KMS-11 (cell line): ENCODE results near the gene OTOL1.
"Not testable (repeated sequence)": the region's sequence is repeated elsewhere in the genome, so short reads cannot be mapped to it uniquely, and the experiment has no call there.

Experiments
- H2AFZ ChIP-seq: fragments of 200-600 bp; sonication (generic); 2 replicates; pipeline ENCODE4 v1.6.1; 2016; ENCODE audit warnings: antibody characterized with exemption, mixed run types, low read depth
- H3K27ac ChIP-seq: fragments of 200-600 bp; sonication (generic); 2 replicates; pipeline ENCODE4 v1.6.1; 2016; ENCODE audit warnings: mild to moderate bottlenecking, mixed run types
- H3K27me3 ChIP-seq: fragments of 200-600 bp; sonication (generic); 2 replicates; pipeline ENCODE4 v1.6.1; 2017; ENCODE audit warnings: mild to moderate bottlenecking, low read depth, mixed run types, moderate library complexity; ENCODE audit not compliant: insufficient read depth
- H3K36me3 ChIP-seq: fragments of 200-600 bp; sonication (generic); 2 replicates; pipeline ENCODE4 v1.6.1; 2017; ENCODE audit warnings: mild to moderate bottlenecking, mixed run types; ENCODE audit not compliant: insufficient read depth
- H3K4me1 ChIP-seq: fragments of 200-600 bp; sonication (generic); 2 replicates; pipeline ENCODE4 v1.6.1; 2016; ENCODE audit warnings: mild to moderate bottlenecking, low read depth, mixed run types; ENCODE audit not compliant: poor library complexity, severe bottlenecking
- H3K4me2 ChIP-seq: fragments of 200-600 bp; sonication (generic); 2 replicates; pipeline ENCODE4 v1.7.0; 2016; ENCODE audit warnings: mild to moderate bottlenecking, mixed run types
- H3K4me3 ChIP-seq: fragments of 200-600 bp; sonication (generic); IDR thresholded peaks from 2 replicates; pipeline ENCODE4 v1.6.1; 2017; ENCODE audit warnings: low read depth, low read length, mixed read lengths; ENCODE audit not compliant: insufficient read depth
- H3K79me2 ChIP-seq: fragments of 200-600 bp; sonication (generic); 2 replicates; pipeline ENCODE4 v1.6.1; 2016; ENCODE audit warnings: low read depth, mixed run types; ENCODE audit not compliant: insufficient read depth
- H3K9ac ChIP-seq: fragments of 200-600 bp; sonication (generic); 2 replicates; pipeline ENCODE4 v1.6.1; 2016; ENCODE audit warnings: mild to moderate bottlenecking, mixed run types
- H4K20me1 ChIP-seq: fragments of 200-600 bp; sonication (generic); 2 replicates; pipeline ENCODE4 v1.6.1; 2016; ENCODE audit warnings: mild to moderate bottlenecking, mixed run types; ENCODE audit not compliant: insufficient read depth
- TF ChIP-seq, protein P1 (sequence below): fragments of 200-600 bp; sonication (generic); conservative IDR thresholded peaks from 2 replicates; pipeline ENCODE4 v1.6.1; 2017; ENCODE audit warnings: low read depth, mild to moderate bottlenecking, antibody characterized with exemption, low read length, moderate library complexity, mixed read lengths

The OTOL1 gene

DNA sequence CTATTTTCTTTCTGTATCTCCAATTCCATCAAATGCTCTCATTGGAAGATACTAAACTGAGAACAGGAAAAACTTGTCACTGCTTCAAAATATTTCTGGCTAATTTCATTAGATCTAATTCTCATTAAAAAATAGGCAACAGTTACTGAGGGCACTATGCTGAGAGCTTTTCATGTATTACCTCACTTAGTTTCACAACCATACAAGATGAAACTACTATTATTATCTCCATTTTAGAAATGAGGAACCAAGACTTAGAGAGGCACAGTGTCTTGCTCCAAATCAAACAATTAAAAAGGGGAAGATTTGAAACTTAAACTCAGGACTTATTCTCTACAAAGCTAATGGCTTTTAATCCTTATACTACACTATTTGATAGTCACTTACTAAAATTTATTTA lies 7.2 kb upstream of the OTOL1 start:
- no peaks in the 10 kb centered on the region for H4K20me1 ChIP-seq
- no peaks in the 10 kb centered on the region for H3K79me2 ChIP-seq
- no peak overlapping the region for H3K4me2 ChIP-seq
- H3K27ac ChIP-seq = no peak overlapping the region
- TF ChIP-seq, protein P1, sequence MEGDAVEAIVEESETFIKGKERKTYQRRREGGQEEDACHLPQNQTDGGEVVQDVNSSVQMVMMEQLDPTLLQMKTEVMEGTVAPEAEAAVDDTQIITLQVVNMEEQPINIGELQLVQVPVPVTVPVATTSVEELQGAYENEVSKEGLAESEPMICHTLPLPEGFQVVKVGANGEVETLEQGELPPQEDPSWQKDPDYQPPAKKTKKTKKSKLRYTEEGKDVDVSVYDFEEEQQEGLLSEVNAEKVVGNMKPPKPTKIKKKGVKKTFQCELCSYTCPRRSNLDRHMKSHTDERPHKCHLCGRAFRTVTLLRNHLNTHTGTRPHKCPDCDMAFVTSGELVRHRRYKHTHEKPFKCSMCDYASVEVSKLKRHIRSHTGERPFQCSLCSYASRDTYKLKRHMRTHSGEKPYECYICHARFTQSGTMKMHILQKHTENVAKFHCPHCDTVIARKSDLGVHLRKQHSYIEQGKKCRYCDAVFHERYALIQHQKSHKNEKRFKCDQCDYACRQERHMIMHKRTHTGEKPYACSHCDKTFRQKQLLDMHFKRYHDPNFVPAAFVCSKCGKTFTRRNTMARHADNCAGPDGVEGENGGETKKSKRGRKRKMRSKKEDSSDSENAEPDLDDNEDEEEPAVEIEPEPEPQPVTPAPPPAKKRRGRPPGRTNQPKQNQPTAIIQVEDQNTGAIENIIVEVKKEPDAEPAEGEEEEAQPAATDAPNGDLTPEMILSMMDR = no peak
- no peaks in the 10 kb centered on the region for H3K4me1 ChIP-seq
- no peak overlapping the region for H3K4me3 ChIP-seq
- no peaks in the 10 kb centered on the region for H3K27me3 ChIP-seq
- no peak overlapping the region for H3K9ac ChIP-seq
- H2AFZ ChIP-seq = no peak overlapping the region
- no peaks in the 10 kb centered on the region for H3K36me3 ChIP-seq

DNA sequence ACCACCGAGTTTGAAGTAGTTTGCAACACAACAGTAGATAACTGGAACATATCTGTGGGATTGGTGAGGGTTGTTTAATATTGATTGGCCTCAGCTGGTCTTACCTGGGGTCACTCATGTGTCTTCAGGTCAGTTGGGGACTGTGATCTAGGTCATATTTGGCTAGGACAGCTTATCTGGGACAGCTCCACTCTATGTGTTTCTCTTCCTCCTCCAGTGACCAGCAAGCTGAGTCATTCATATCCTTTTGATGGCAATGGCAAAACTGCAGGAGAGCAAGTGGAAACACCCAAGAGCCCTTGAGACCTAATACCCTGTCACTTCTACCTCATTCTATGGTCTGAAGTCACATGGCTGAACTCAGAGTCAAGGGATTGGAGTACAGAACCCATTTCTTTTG lies 5.8 kb upstream of the OTOL1 start:
- not testable (repeated sequence) for H3K9ac ChIP-seq, H3K4me3 ChIP-seq, H3K4me1 ChIP-seq, H3K27ac ChIP-seq, H2AFZ ChIP-seq, H3K4me2 ChIP-seq, H3K27me3 ChIP-seq, H3K79me2 ChIP-seq, H4K20me1 ChIP-seq, H3K36me3 ChIP-seq

DNA sequence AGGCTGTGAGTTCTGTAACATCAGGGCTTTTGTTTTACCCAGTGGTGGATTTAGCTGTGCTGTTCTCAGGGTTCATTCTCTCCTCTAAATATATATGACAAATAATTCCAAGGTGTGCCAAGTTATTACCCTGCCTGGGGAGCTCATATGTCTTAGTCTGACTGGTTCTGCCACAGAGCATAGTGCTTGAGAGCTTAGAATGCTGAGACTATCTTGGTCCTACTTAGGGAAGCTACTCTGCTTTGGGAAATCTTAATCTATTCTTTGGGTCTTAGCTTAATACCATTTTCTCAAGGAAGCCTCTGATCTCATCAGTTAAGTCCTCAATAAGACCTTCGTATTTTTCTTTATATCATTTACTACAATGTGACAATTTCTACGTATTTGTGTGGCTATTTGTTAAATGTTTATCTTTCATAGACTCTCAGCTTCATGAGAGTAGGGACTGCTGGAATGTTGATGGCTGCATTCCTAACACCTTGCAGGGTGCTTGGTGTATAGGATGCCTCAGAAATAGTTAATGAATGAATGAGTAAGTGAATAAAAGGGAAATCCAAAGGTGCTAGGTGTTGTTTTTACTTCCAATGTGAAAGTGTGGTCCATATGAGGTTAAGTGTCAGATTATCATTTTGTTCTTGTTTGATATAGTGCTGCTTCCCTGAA lies 1.8 kb downstream of the OTOL1 start:
- no peak overlapping the region for H3K9ac ChIP-seq
- H3K4me1 ChIP-seq = no peaks in the 10 kb centered on the region
- H4K20me1 ChIP-seq = no peaks in the 10 kb centered on the region
- no peak overlapping the region for H3K27ac ChIP-seq
- no peak overlapping the region for H3K4me3 ChIP-seq
- H3K27me3 ChIP-seq = no peaks in the 10 kb centered on the region
- no peaks in the 10 kb centered on the region for H3K36me3 ChIP-seq
- no peaks in the 10 kb centered on the region for H3K79me2 ChIP-seq
- no peak overlapping the region for H2AFZ ChIP-seq
- TF ChIP-seq, protein P1 = no peak
- no peak overlapping the region for H3K4me2 ChIP-seq

DNA sequence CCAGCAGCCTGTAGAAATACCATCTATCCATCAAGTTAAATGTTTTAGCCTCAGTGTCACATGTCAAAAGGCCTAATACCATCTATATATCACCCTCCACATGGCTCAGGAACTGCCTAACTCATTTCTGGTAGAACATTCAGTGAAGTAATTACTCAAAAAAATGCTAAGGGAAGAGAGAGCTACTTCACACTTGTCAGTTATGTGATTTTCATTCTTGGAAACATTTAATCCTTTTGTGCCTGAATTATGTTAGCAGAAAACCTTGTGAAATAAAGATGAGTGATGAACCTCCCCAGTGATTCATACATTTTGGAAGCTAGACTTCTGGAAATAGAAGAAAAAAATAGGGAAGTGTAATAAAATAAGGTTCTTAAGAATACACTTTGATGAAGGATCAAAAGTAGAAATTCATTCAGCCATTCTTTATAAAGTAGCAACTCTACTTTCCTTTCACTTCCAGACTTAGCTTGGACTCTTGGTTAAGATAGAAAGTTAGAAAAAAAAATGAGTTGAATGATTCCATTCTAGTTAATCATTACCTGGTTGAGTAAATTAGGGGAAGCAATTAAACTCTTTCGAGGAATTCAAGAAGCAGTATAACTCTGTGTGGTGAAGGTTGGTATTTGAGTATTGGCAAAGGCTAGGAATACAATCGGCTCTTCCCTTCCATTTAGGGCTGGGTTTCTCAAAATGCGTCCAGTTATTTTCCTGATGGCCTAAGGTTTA lies 3.6 kb downstream of the OTOL1 start:
- H3K4me2 ChIP-seq = no peak overlapping the region
- H2AFZ ChIP-seq = no peak overlapping the region
- H3K4me1 ChIP-seq = no peaks in the 10 kb centered on the region
- H3K9ac ChIP-seq = no peak overlapping the region
- H4K20me1 ChIP-seq = no peaks in the 10 kb centered on the region
- no peak overlapping the region for H3K27ac ChIP-seq
- H3K4me3 ChIP-seq = no peak overlapping the region
- H3K36me3 ChIP-seq = no peaks in the 10 kb centered on the region
- TF ChIP-seq, protein P1 = no peak
- no peaks in the 10 kb centered on the region for H3K79me2 ChIP-seq
- H3K27me3 ChIP-seq = no peaks in the 10 kb centered on the region

DNA sequence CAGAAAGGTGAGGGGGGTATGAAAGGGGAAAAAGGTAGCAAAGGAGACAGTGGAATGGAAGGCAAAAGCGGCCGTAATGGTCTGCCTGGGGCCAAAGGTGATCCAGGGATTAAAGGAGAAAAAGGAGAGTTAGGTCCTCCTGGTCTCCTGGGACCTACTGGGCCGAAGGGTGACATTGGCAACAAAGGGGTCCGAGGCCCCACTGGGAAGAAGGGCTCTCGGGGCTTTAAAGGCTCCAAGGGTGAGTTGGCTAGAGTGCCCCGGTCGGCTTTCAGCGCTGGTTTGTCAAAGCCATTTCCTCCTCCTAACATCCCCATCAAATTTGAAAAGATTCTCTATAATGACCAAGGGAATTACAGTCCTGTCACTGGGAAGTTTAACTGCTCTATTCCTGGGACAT lies 6.7 kb downstream of the OTOL1 start:
- H3K9ac ChIP-seq = no peak overlapping the region
- no peak overlapping the region for H2AFZ ChIP-seq
- no peaks in the 10 kb centered on the region for H3K27me3 ChIP-seq
- H3K79me2 ChIP-seq = no peaks in the 10 kb centered on the region
- TF ChIP-seq, protein P1 = no peak
- H4K20me1 ChIP-seq = no peaks in the 10 kb centered on the region
- H3K27ac ChIP-seq = no peak overlapping the region
- H3K4me1 ChIP-seq = no peaks in the 10 kb centered on the region
- H3K4me2 ChIP-seq = no peak overlapping the region
- no peaks in the 10 kb centered on the region for H3K36me3 ChIP-seq
- no peak overlapping the region for H3K4me3 ChIP-seq
